Stomach (tissue), 9 donors: Measurements from ENCODE around the gene ARHGAP26. TPM values are rescaled to one million over a fixed set of nuclear protein-coding genes. Genes with fewer than 3 reads are reported as not detected.
A peak's percentile ranks its signal among the peaks of the same experiment; 100 is the strongest.

Experiments
- DNase-seq, 2 donors: peaks; one replicate each; pipeline versions ENCODE4 v3.0.0 to v3.0.0-alpha.2; 2013 to 2019
- H3K27ac ChIP-seq, 5 donors: fragments of 200-600 bp in 4 of 5; sonication (generic) in 4 of 5; one replicate each; pipeline ENCODE4 v1.5.1; 2013 to 2019; ENCODE audit warnings: mild to moderate bottlenecking in 1 of 5, moderate library complexity in 1 of 5
- H3K27me3 ChIP-seq, 3 donors: fragments of 200-600 bp; sonication (generic); one replicate each; pipeline ENCODE4 v1.5.1; 2017 to 2019; ENCODE audit warnings: mixed run types in 1 of 3
- H3K36me3 ChIP-seq, 4 donors: fragments of 200-600 bp; sonication (generic); 1 replicate in 3 of 4; 2 replicates in 1 of 4; pipeline ENCODE4 v1.5.1; 2016 to 2019
- H3K4me1 ChIP-seq, 4 donors: fragments of 200-600 bp; sonication (generic); one replicate each; pipeline ENCODE4 v1.5.1; 2016 to 2019
- H3K4me3 ChIP-seq, 4 donors: fragments of 200-600 bp; sonication (generic) in 3 of 4; one replicate each; pipeline ENCODE4 v1.5.1; 2016 to 2019; ENCODE audit warnings: mild to moderate bottlenecking in 1 of 4
- H3K9me3 ChIP-seq, 4 donors: fragments of 200-600 bp; sonication (generic); one replicate each; pipeline ENCODE4 v1.5.1; 2016 to 2019
- EP300 ChIP-seq: sonication (generic); formaldehyde crosslinking; IDR thresholded peaks from one replicate; pipeline ENCODE4 v1.6.1; 2017; ENCODE audit warnings: antibody characterized with exemption
- POLR2A ChIP-seq, 4 donors: fragments of 450-650 bp; IDR thresholded peaks; one replicate each; pipeline ENCODE4 v1.6.1; 2016; ENCODE audit warnings: antibody characterized with exemption in 4 of 4, control low read depth in 2 of 4, mild to moderate bottlenecking in 1 of 4, moderate library complexity in 1 of 4
- POLR2AphosphoS5 ChIP-seq, 3 donors: sonication (generic); formaldehyde crosslinking; IDR thresholded peaks; one replicate each; pipeline ENCODE4 v1.6.1; 2016; ENCODE audit warnings: antibody characterized with exemption in 3 of 3
- WGBS, 5 donors: extraction: QIAGEN DNeasy Blood & Tissue Kit in 3 of 5; methylation state at CpG; one replicate each; pipeline versions ENCODE4 v1.1.5 to v1.1.7; 2013 to 2018; 5-methylcytosine and 5-hydroxymethylcytosine counted together
- intact Hi-C: fragments of 100-400 bp; cut with DNase I; formaldehyde crosslinking; loops from one replicate; pipeline ENCODE4 v1.15.1; 2023; ENCODE audit warnings: low total_unique reads
- polyA plus RNA-seq, 3 donors: library from polyadenylated mRNA; stranded (reverse); fragments of 200-250 nt; gene quantifications; one replicate each; pipeline ENCODE4 v1.2.3, GENCODE V29; 2013
- total RNA-seq, 5 donors: library from RNA; depleted of rRNA; stranded (reverse); fragments of >200 nt; gene quantifications; one replicate each; pipeline versions ENCODE4 v1.1.0 to v1.2.3, GENCODE V29; 2014 to 2016
- TF ChIP-seq, protein P1 (sequence below), 7 experiments: fragments of 450-650 bp in 4 of 7; fragments of 200-600 bp in 3 of 7; sonication (generic) in 3 of 7; IDR thresholded peaks; one replicate each; pipeline ENCODE4 v1.5.1; 2016 to 2019; ENCODE audit warnings: antibody characterized with exemption in 7 of 7, control low read depth in 2 of 7, mild to moderate bottlenecking in 1 of 7
- donor health status: healthy with polysubstance abuse.
- donor health status: Bipolar disorder and iron deficiency.
- donor health status: healthy.

The ARHGAP26 gene
- total and polyA plus RNA-seq, 8 donors: 4.0 to 115 (median 34.1) TPM

DNA sequence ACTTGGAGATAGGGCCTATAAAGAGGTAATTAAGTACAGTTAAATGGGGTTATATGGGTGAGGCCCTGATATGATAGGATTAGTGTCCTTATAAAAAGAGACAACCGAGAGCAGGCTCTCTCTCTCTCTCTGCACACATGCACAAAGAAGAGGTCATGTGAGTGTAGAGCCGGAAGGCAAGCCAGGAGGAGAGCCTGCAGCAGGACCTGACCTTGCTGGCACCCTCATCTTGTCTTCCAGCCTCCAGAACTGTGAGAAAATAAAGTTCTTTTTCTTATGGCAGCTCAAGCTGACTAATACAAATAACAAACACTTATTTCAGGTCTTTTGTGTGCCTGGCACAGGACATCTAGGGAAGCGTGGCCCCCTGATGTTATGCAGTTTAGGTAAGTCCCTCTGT lies 62.1 kb downstream of the ARHGAP26 start:
- TF ChIP-seq, protein P1, sequence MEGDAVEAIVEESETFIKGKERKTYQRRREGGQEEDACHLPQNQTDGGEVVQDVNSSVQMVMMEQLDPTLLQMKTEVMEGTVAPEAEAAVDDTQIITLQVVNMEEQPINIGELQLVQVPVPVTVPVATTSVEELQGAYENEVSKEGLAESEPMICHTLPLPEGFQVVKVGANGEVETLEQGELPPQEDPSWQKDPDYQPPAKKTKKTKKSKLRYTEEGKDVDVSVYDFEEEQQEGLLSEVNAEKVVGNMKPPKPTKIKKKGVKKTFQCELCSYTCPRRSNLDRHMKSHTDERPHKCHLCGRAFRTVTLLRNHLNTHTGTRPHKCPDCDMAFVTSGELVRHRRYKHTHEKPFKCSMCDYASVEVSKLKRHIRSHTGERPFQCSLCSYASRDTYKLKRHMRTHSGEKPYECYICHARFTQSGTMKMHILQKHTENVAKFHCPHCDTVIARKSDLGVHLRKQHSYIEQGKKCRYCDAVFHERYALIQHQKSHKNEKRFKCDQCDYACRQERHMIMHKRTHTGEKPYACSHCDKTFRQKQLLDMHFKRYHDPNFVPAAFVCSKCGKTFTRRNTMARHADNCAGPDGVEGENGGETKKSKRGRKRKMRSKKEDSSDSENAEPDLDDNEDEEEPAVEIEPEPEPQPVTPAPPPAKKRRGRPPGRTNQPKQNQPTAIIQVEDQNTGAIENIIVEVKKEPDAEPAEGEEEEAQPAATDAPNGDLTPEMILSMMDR (IDR thresholded peaks at IDR 0.05): no peak
- TF ChIP-seq EP300: no peak
- no peak for TF ChIP-seq POLR2A (IDR thresholded peaks at IDR 0.05)
- TF ChIP-seq POLR2AphosphoS5 (IDR thresholded peaks at IDR 0.05): no peak
- intact Hi-C loops: no loop called here
- H3K4me3 ChIP-seq: no peak overlapping the region
- no peaks in the 10 kb centered on the region for H3K9me3 ChIP-seq
- no peak for DNase-seq
- no peaks in the 10 kb centered on the region for H3K27me3 ChIP-seq
- H3K36me3 ChIP-seq: no peaks in the 10 kb centered on the region
- 76 to 92% (median 85%) methylated on average over 3 of the region's 3 CpGs for whole genome bisulfite sequencing, 5 donors
- H3K4me1 ChIP-seq: peaks cover 24 to 64% (median 35%) of the 10 kb centered on the region in 4 donors
- H3K27ac ChIP-seq: no peak overlapping the region

DNA sequence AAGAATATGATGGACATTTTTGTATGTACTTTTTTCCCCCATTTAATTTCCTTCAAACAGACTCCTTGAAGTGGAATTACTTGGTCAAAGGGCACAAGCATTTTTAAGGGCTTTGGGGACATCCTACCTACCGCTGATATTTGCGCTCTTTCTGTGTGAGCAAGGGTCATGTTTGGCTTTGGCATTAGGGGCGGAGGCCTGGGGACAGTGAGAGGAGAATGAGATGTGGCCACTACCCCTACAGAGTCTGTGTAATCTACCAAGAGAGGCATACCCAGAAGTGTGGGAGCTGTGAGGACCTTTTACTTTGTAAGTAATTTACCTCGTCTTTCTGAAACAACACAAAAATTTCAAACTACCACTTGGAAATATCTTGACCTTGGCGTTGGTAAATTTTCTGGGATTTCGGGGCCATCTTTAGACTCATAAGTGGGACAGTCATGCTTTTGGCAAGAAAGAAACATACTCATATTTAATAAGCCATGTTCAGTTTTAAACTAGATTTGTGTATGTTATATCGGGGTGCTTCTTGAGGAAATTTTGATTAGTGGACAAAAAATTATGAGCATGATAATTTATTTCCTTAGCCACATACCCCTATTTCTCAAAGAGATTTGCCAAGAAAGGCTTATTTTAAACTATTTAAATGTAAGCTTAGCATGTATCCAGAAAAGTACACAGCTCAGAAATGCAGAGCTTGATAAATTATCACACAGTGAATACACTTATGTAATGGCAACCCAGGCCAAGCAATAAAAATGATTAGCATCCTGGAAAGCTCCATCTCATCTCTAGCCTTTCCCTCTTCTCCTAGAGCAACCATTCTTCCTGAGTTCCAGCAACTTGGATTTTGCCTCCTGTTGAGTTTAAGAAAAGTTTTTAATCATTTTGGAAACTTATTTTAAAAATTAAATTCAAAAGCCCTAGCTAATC lies 63.6 kb downstream of the ARHGAP26 start:
- no peak overlapping the region for H3K27ac ChIP-seq
- no peaks in the 10 kb centered on the region for H3K9me3 ChIP-seq
- no peaks in the 10 kb centered on the region for H3K36me3 ChIP-seq
- WGBS, 5 donors: 78 to 85% (median 81%) methylated on average over 7 of the region's 7 CpGs
- no peaks in the 10 kb centered on the region for H3K27me3 ChIP-seq
- intact Hi-C loops: no loop called here
- TF ChIP-seq POLR2A (IDR thresholded peaks at IDR 0.05) (no peak), EP300 (no peak), POLR2AphosphoS5 (IDR thresholded peaks at IDR 0.05) (no peak)
- TF ChIP-seq, protein P1 (IDR thresholded peaks at IDR 0.05): no peak
- peak in 1 of 2 donors; percentile 41 for DNase-seq
- peaks cover 12 to 64% (median 27%) of the 10 kb centered on the region in 4 donors for H3K4me1 ChIP-seq
- no peak overlapping the region for H3K4me3 ChIP-seq

DNA sequence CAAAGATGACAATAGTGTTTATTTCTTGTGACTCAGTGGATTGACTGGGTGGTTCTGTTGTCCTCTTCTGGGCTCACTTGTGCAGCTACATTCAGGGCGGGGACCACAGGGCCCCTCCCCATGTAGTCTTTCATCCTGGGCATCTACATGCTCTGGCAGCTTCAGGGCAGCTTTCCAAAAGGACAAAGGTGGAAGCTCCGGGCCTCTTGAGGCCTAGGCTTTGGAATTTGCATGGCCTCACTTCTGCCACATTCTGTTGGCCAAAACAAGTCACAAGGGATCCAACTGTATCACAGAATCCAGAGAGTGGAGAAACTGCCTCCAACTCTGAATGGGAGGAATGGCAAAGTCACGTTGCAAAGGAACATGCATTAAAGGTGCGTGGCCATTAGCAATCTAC lies 64.3 kb downstream of the ARHGAP26 start:
- Histone ChIP-seq H3K4me3 (no peak overlapping the region), H3K9me3 (no peaks in the 10 kb centered on the region), H3K36me3 (no peaks in the 10 kb centered on the region), H3K27me3 (no peaks in the 10 kb centered on the region), H3K27ac (no peak overlapping the region), H3K4me1 (peaks cover 8 to 64% (median 27%) of the 10 kb centered on the region in 4 donors)
- peak in 1 of 2 donors; percentile 49 for DNase-seq
- no peak for TF ChIP-seq EP300
- TF ChIP-seq, protein P1 (IDR thresholded peaks at IDR 0.05): no peak
- TF ChIP-seq POLR2AphosphoS5 (IDR thresholded peaks at IDR 0.05): no peak
- TF ChIP-seq POLR2A (IDR thresholded peaks at IDR 0.05): no peak
- intact Hi-C loops: no loop called here
- 66 to 88% (median 79%) methylated on average over 4 of the region's 4 CpGs for WGBS, 5 donors

DNA sequence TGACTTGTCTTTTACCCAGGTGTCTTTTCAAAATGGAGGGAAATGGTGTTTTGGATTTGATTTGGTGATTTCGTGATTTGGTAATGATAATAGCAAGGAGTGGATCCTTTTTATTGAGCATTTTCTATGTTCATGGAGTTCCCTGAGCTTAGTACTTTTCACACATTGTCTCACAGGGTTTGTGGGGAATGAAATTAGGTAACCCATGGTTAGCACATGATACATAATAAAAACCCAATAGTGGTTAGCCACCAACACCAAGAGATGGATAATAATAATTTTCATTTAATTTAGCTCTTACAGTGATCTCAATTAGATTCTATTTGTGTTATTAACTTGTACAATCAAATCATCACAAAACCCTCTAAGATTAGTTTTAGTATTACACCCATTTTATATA lies 65.4 kb downstream of the ARHGAP26 start:
- H3K4me3 ChIP-seq: no peak overlapping the region
- 93 to 96% (median 94%) methylated on average over 1 of the region's 1 CpG for WGBS, 5 donors
- no peak for TF ChIP-seq POLR2A (IDR thresholded peaks at IDR 0.05)
- no peak for TF ChIP-seq POLR2AphosphoS5 (IDR thresholded peaks at IDR 0.05)
- no peak for TF ChIP-seq EP300
- TF ChIP-seq, protein P1 (IDR thresholded peaks at IDR 0.05): no peak
- H3K27me3 ChIP-seq: no peaks in the 10 kb centered on the region
- no peak for DNase-seq
- H3K4me1 ChIP-seq: peaks cover 13 to 64% (median 26%) of the 10 kb centered on the region in 4 donors
- H3K27ac ChIP-seq: no peak overlapping the region
- intact Hi-C loops: no loop called here
- no peaks in the 10 kb centered on the region for H3K9me3 ChIP-seq
- H3K36me3 ChIP-seq: no peaks in the 10 kb centered on the region
